ENCODE results near the gene VAC14. TPM values are rescaled to one million over a fixed set of nuclear protein-coding genes. Genes with fewer than 3 reads are reported as not detected.
A peak's percentile ranks its signal among the peaks of the same experiment; 100 is the strongest.

VAC14 gene
- total RNA-seq, 1 experiment from 2014 or later: 92.3 TPM

GRCh38 chr16:70786020-70786755, 14.8 kb downstream of the VAC14 start:
- DNase-seq (ENCODE audit: low spot score): no peak

- no peak for DNase-seq (ENCODE audit: low spot score)
These were observed 16.0 kb downstream of the VAC14 start for GRCh38 chr16:70784692-70785555.

- DNase-seq (ENCODE audit: low spot score): no peak
These were observed 18.7 kb downstream of the VAC14 start for GRCh38 chr16:70782237-70782636.

- DNase-seq (ENCODE audit: low spot score): no peak
These were observed 19.2 kb downstream of the VAC14 start for GRCh38 chr16:70781800-70782199.

GRCh38 chr16:70780546-70780945, 20.4 kb downstream of the VAC14 start:
- no peak for DNase-seq (ENCODE audit: low spot score)

- no peak for DNase-seq (ENCODE audit: low spot score)
These were observed 21.6 kb downstream of the VAC14 start for GRCh38 chr16:70779361-70779760.

- DNase-seq (ENCODE audit: low spot score): peak; percentile 29
These were observed 22.1 kb downstream of the VAC14 start for GRCh38 chr16:70778901-70779309.

GRCh38 chr16:70777973-70778406, 23.0 kb downstream of the VAC14 start:
- DNase-seq (ENCODE audit: low spot score): no peak

- DNase-seq (ENCODE audit: low spot score): no peak
These were observed 23.5 kb downstream of the VAC14 start for GRCh38 chr16:70777496-70777895.

- no peak for DNase-seq (ENCODE audit: low spot score)
These were observed 25.6 kb downstream of the VAC14 start for GRCh38 chr16:70775399-70775798.

- no peak for DNase-seq (ENCODE audit: low spot score)
These were observed 26.7 kb downstream of the VAC14 start for GRCh38 chr16:70774261-70774660.

GRCh38 chr16:70772493-70772892, 28.5 kb downstream of the VAC14 start:
- no peak for DNase-seq (ENCODE audit: low spot score)

- peak; percentile 88 for DNase-seq (ENCODE audit: low spot score)
These were observed 30.1 kb downstream of the VAC14 start for GRCh38 chr16:70770626-70771552.

- DNase-seq (ENCODE audit: low spot score): no peak
These were observed 30.7 kb downstream of the VAC14 start for GRCh38 chr16:70770291-70770625.

- no peak for DNase-seq (ENCODE audit: low spot score)
These were observed 31.2 kb downstream of the VAC14 start for GRCh38 chr16:70769761-70770160.

GRCh38 chr16:70769131-70769530, 31.8 kb downstream of the VAC14 start:
- no peak for DNase-seq (ENCODE audit: low spot score)

- no peak for DNase-seq (ENCODE audit: low spot score)
These were observed 32.8 kb downstream of the VAC14 start for GRCh38 chr16:70768203-70768580.

GRCh38 chr16:70767377-70768202, 33.4 kb downstream of the VAC14 start:
- no peak for DNase-seq (ENCODE audit: low spot score)

GRCh38 chr16:70766658-70767057, 34.3 kb downstream of the VAC14 start:
- DNase-seq (ENCODE audit: low spot score): no peak

GRCh38 chr16:70766176-70766575, 34.8 kb downstream of the VAC14 start:
- no peak for DNase-seq (ENCODE audit: low spot score)

- DNase-seq (ENCODE audit: low spot score): no peak
These were observed 35.5 kb downstream of the VAC14 start for GRCh38 chr16:70765491-70765890.
